Gastrocnemius medialis (tissue), 4 donors: ENCODE measurements around the gene GLDC.

Experiments
- POLR2A ChIP-seq, 2 donors: fragments of 450-650 bp; IDR thresholded peaks; one replicate each; pipeline ENCODE4 v1.6.1; 2017; ENCODE audit warnings: antibody characterized with exemption in 2 of 2, mild to moderate bottlenecking in 2 of 2, moderate library complexity in 2 of 2
- TF ChIP-seq, protein P1 (sequence below), 5 experiments: fragments of 450-650 bp in 3 of 5; fragments of 200-600 bp in 2 of 5; sonication (generic) in 2 of 5; IDR thresholded peaks in 4 of 5; conservative IDR thresholded peaks in 1 of 5; 1 replicate in 4 of 5; 2 replicates in 1 of 5; pipeline ENCODE4 v1.5.1; 2016 to 2019; ENCODE audit warnings: antibody characterized with exemption in 5 of 5, mild to moderate bottlenecking in 3 of 5, moderate library complexity in 3 of 5

- TF ChIP-seq, protein P1, sequence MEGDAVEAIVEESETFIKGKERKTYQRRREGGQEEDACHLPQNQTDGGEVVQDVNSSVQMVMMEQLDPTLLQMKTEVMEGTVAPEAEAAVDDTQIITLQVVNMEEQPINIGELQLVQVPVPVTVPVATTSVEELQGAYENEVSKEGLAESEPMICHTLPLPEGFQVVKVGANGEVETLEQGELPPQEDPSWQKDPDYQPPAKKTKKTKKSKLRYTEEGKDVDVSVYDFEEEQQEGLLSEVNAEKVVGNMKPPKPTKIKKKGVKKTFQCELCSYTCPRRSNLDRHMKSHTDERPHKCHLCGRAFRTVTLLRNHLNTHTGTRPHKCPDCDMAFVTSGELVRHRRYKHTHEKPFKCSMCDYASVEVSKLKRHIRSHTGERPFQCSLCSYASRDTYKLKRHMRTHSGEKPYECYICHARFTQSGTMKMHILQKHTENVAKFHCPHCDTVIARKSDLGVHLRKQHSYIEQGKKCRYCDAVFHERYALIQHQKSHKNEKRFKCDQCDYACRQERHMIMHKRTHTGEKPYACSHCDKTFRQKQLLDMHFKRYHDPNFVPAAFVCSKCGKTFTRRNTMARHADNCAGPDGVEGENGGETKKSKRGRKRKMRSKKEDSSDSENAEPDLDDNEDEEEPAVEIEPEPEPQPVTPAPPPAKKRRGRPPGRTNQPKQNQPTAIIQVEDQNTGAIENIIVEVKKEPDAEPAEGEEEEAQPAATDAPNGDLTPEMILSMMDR (IDR thresholded peaks at IDR 0.05 in 4 of 5, conservative IDR thresholded peaks at IDR 0.05 in 1 of 5): no peak
- TF ChIP-seq POLR2A (IDR thresholded peaks at IDR 0.05): no peak
Measured at GRCh38 chr9:6655036-6655435, 9.5 kb upstream of the GLDC start.
